Mucosa of descending colon (tissue), 3 donors: ENCODE results near the gene ZNF140. TPM values are rescaled to one million over a fixed set of nuclear protein-coding genes. Genes with fewer than 3 reads are reported as not detected.

Experiments
- ATAC-seq: fragments of 200-7000 bp; cut with Tn5 transposase; one replicate; pipeline ENCODE4 v1.9.1; 2020; ENCODE audit warnings: mild to moderate bottlenecking, moderate library complexity
- DNase-seq, 3 donors: peaks; one replicate each; pipeline ENCODE4 v3.0.0-alpha.2; 2020
- H3K36me3 ChIP-seq: fragments of 200-600 bp; one replicate; pipeline ENCODE4 v1.8.0; 2021; ENCODE audit warnings: low read depth, mild to moderate bottlenecking
- H3K4me1 ChIP-seq: fragments of 200-600 bp; one replicate; pipeline ENCODE4 v1.8.0; 2021; ENCODE audit warnings: low read depth, mild to moderate bottlenecking
- H3K4me3 ChIP-seq: fragments of 200-600 bp; one replicate; pipeline ENCODE4 v1.8.0; 2021; ENCODE audit warnings: mild to moderate bottlenecking
- H3K9me3 ChIP-seq: fragments of 200-600 bp; one replicate; pipeline ENCODE4 v1.8.0; 2021; ENCODE audit warnings: mild to moderate bottlenecking
- intact Hi-C, 2 donors: fragments of 100-400 bp; cut with DNase I in 1 of 2; cut with micrococcal nuclease in 1 of 2; formaldehyde crosslinking; loops; one replicate each; pipeline versions ENCODE4 v1.11.0 to v1.11.1; 2022; cut with DNase I, micrococcal nuclease
- total RNA-seq, 3 donors: library from RNA; stranded (reverse); fragmentation: NEBNext Ultra II Directional in 2 of 3; extraction: Animal tissue kit (Norgen Biotek cat#: 25700) in 2 of 3; gene quantifications; one replicate each; pipeline versions ENCODE4 v1.2.1 to v1.2.4, GENCODE V29; 2021 to 2023
- TF ChIP-seq, protein P1 (sequence below): fragments of 200-600 bp; IDR thresholded peaks from one replicate; pipeline ENCODE4 v1.8.0; 2022; ENCODE audit warnings: antibody characterized with exemption, mild to moderate bottlenecking
- donor health status: DM: no; HTN: no; CAD: no; lungs with moderate emphysema.
- donor health status: DM: no; HTN: no; CAD: no.
- donor health status: DM: no; HTN: yes; CAD: no.

The ZNF140 gene
- total RNA-seq, 3 donors from 2014 or later = 10.7 to 14.1 (median 12.2) TPM

GRCh38 chr12:133081159-133081780 lies 547 bp downstream of the ZNF140 start:
- intact Hi-C loops = loop anchor here in 1 of 2 donors (2.0 kb wide), 1 partner anchor 50 kb away; the partner anchor contains the start of genes ZNF10 and ZNF891
- TF ChIP-seq, protein P1, sequence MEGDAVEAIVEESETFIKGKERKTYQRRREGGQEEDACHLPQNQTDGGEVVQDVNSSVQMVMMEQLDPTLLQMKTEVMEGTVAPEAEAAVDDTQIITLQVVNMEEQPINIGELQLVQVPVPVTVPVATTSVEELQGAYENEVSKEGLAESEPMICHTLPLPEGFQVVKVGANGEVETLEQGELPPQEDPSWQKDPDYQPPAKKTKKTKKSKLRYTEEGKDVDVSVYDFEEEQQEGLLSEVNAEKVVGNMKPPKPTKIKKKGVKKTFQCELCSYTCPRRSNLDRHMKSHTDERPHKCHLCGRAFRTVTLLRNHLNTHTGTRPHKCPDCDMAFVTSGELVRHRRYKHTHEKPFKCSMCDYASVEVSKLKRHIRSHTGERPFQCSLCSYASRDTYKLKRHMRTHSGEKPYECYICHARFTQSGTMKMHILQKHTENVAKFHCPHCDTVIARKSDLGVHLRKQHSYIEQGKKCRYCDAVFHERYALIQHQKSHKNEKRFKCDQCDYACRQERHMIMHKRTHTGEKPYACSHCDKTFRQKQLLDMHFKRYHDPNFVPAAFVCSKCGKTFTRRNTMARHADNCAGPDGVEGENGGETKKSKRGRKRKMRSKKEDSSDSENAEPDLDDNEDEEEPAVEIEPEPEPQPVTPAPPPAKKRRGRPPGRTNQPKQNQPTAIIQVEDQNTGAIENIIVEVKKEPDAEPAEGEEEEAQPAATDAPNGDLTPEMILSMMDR = no peak

DNA sequence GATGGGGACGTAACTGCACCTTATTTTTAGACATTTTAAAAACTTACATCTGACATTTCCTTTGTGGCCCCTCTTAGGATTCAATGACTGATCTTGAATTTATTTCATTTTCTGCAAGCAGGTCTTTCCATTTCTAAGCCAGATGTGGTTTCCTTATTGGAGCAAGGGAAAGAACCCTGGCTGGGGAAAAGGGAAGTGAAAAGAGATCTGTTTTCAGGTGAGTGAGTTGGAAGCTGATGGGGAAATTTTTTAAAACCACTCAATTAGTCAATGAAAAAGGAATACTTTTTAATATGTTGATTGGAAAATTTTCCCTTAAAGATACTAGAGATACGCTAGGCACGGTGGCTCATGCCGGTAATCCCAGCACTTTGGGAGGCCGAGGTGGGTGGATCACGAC lies 2.6 kb downstream of the ZNF140 start:
- TF ChIP-seq, protein P1 = no peak
- Histone ChIP-seq H3K9me3 (peaks cover 81% of the 10 kb centered on the region), H3K36me3 (peaks cover 30% of the 10 kb centered on the region), H3K4me1 (no peaks in the 10 kb centered on the region), H3K4me3 (no peak overlapping the region)
- intact Hi-C loops = no loop called here
- no peak for DNase-seq
- ATAC-seq = no peak

More at GRCh38 chr12:133081159-133081780, 547 bp downstream of the ZNF140 start:
- H3K4me3 ChIP-seq = peak overlapping the region; percentile 59
- peak in 2 of 3 donors; percentile 29 to 35 for DNase-seq
- H3K9me3 ChIP-seq = peaks cover 81% of the 10 kb centered on the region
- ATAC-seq = no peak
- H3K36me3 ChIP-seq = peaks cover 27% of the 10 kb centered on the region
- no peaks in the 10 kb centered on the region for H3K4me1 ChIP-seq

GRCh38 chr12:133105620-133106019 lies 24.9 kb downstream of the ZNF140 start:
- intact Hi-C loops = no loop called here
- H3K4me1 ChIP-seq = no peaks in the 10 kb centered on the region
- no peak for ATAC-seq

DNA sequence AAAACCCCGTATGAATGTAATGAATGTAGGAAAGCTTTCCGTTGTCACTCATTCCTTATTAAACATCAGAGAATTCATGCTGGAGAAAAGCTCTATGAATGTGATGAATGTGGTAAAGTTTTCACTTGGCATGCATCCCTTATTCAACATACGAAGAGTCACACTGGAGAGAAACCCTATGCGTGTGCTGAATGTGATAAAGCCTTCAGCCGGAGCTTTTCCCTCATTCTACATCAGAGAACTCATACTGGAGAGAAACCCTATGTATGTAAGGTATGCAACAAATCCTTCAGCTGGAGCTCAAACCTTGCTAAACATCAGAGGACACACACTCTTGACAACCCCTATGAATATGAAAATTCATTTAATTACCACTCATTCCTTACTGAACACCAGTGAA lies 25.5 kb downstream of the ZNF140 start:
- DNase-seq = no peak
- Histone ChIP-seq H3K4me3 (no peak overlapping the region), H3K4me1 (no peaks in the 10 kb centered on the region), H3K36me3 (peaks cover 11% of the 10 kb centered on the region), H3K9me3 (peaks cover 100% of the 10 kb centered on the region)
- intact Hi-C loops = no loop called here
- ATAC-seq = no peak
- TF ChIP-seq, protein P1 = no peak

More at GRCh38 chr12:133105620-133106019, 24.9 kb downstream of the ZNF140 start:
- Histone ChIP-seq H3K9me3 (peaks cover 100% of the 10 kb centered on the region), H3K36me3 (peaks cover 11% of the 10 kb centered on the region), H3K4me3 (no peak overlapping the region)
- DNase-seq = no peak
- TF ChIP-seq, protein P1 = no peak

DNA sequence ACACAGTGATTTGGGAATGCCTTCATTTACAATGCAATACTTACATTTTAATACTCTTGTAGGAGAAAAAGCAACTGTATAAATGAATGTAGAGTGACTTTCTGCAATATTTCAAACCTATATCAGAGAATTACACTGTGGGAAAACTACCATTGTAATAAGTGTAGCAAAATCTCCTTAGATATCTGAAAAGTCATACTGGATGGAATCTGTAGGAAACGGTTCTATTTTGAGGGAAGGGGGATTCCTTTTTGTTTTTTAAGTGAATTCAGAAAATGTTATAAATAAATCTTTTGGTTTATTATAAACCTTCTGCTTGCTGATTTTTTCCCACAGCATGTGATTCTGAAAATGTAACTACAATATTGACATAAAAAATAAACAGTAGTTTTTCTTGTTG lies 26.4 kb downstream of the ZNF140 start:
- ATAC-seq = no peak
- intact Hi-C loops = no loop called here
- Histone ChIP-seq H3K4me1 (no peaks in the 10 kb centered on the region), H3K9me3 (peaks cover 100% of the 10 kb centered on the region), H3K4me3 (no peak overlapping the region), H3K36me3 (peaks cover 11% of the 10 kb centered on the region)
- DNase-seq = no peak
- TF ChIP-seq, protein P1 = no peak
